Fibroblast of pulmonary artery (primary cell): Measurements from ENCODE around the gene HOXA9.

Experiments
- DNase-seq: peaks from one replicate; pipeline ENCODE4 v3.0.0-alpha.2; 2010; ENCODE audit warnings: low read depth
- H3K4me3 ChIP-seq: replicated peaks from 2 replicates; pipeline ENCODE4 v1.5.1; 2011; ENCODE audit warnings: low read depth, mild to moderate bottlenecking, control low read depth, low read length, moderate library complexity
- CTCF ChIP-seq: IDR thresholded peaks from 2 replicates; pipeline ENCODE4 v1.5.1; 2011; ENCODE audit warnings: mild to moderate bottlenecking, control low read depth, low read length, inconsistent platforms; ENCODE audit errors: missing control alignments

Gene HOXA9

GRCh38 chr7:27148756-27149641 is 16.3 kb downstream of the HOXA9 start:
- DNase-seq, result no peak
- no peak overlapping the region for H3K4me3 ChIP-seq
- no peak for TF ChIP-seq CTCF

- no peak for TF ChIP-seq CTCF
- no peak overlapping the region for H3K4me3 ChIP-seq
- DNase-seq, result no peak
Observed at GRCh38 chr7:27148031-27148755, 17.1 kb downstream of the HOXA9 start.

GRCh38 chr7:27147199-27148030 is 17.9 kb downstream of the HOXA9 start, which contains the start of gene HOXA6:
Gene HOXA6 (minus strand): TSS chr7:27147774. CDS start chr7:27147749, 25 bp downstream.
- TF ChIP-seq CTCF, result no peak
- no peak within 1 kb of the TSS for H3K4me3 ChIP-seq

GRCh38 chr7:27146491-27147198 is 18.7 kb downstream of the HOXA9 start:
- TF ChIP-seq CTCF, result no peak
- no peak for DNase-seq
- no peak overlapping the region for H3K4me3 ChIP-seq

More at GRCh38 chr7:27147199-27148030, 17.9 kb downstream of the HOXA9 start, which contains the start of gene HOXA6:
- DNase-seq, result no peak

- no peak for TF ChIP-seq CTCF
- no peak overlapping the region for H3K4me3 ChIP-seq
- DNase-seq, result no peak
Observed at GRCh38 chr7:27145914-27146412, 19.4 kb downstream of the HOXA9 start.
